Measurements from ENCODE around the gene LIN9.
"Not testable (repeated sequence)": the region's sequence is repeated elsewhere in the genome, so short reads cannot be mapped to it uniquely, and the experiment has no call there.

LIN9 gene

GRCh38 chr1:226209307-226210059 is 99.5 kb downstream of the LIN9 start:
- no peak for DNase-seq

GRCh38 chr1:226207048-226207447 is 101.9 kb downstream of the LIN9 start:
- no peak for DNase-seq

- DNase-seq: no peak
These were observed 104.8 kb downstream of the LIN9 start for GRCh38 chr1:226204198-226204597.

- DNase-seq: no peak
These were observed 105.3 kb downstream of the LIN9 start for GRCh38 chr1:226203655-226204054.

GRCh38 chr1:226203240-226203639 is 105.7 kb downstream of the LIN9 start:
- no peak for DNase-seq

GRCh38 chr1:226202666-226203065 is 106.3 kb downstream of the LIN9 start:
- not testable (repeated sequence) for DNase-seq

- DNase-seq: no peak
These were observed 106.7 kb downstream of the LIN9 start for GRCh38 chr1:226202246-226202645.

GRCh38 chr1:226201029-226201593 is 107.9 kb downstream of the LIN9 start:
- no peak for DNase-seq

GRCh38 chr1:226199971-226200370 is 109.0 kb downstream of the LIN9 start:
- no peak for DNase-seq

GRCh38 chr1:226195144-226195543 is 113.8 kb downstream of the LIN9 start:
- no peak for DNase-seq

- DNase-seq: no peak
These were observed 121.6 kb downstream of the LIN9 start for GRCh38 chr1:226187380-226187779.

GRCh38 chr1:226187019-226187322 is 122.0 kb downstream of the LIN9 start:
- no peak for DNase-seq

- peak; percentile 81 for DNase-seq
These were observed 122.6 kb downstream of the LIN9 start, which contains the start of gene ACBD3 for GRCh38 chr1:226186124-226187018. TSS of gene ACBD3 (minus strand) at chr1:226186741. CDS start at chr1:226186675, 66 bp downstream.

GRCh38 chr1:226185141-226186036 is 123.6 kb downstream of the LIN9 start:
- no peak for DNase-seq

GRCh38 chr1:226181996-226182714 is 126.8 kb downstream of the LIN9 start:
- peak; percentile 23 for DNase-seq

Measured in GDM1 (cell line).